Fibroblast of lung (primary cell): ENCODE measurements around the gene CBFA2T3.

Experiments used
- EZH2 ChIP-seq: IDR thresholded peaks from 2 replicates; pipeline ENCODE4 v1.5.1; 2012; ENCODE audit warnings: low read length, control low read depth, mild to moderate bottlenecking; ENCODE audit errors: missing control alignments
- TF ChIP-seq, protein P1 (sequence below), 2 donors: IDR thresholded peaks in 1 of 2; conservative IDR thresholded peaks in 1 of 2; 1 replicate in 1 of 2; 2 replicates in 1 of 2; pipeline ENCODE4 v1.5.1; 2011 to 2012; ENCODE audit warnings: low read length in 2 of 2, control low read depth in 1 of 2, inconsistent platforms in 1 of 2, low read depth in 1 of 2, mild to moderate bottlenecking in 1 of 2

DNA sequence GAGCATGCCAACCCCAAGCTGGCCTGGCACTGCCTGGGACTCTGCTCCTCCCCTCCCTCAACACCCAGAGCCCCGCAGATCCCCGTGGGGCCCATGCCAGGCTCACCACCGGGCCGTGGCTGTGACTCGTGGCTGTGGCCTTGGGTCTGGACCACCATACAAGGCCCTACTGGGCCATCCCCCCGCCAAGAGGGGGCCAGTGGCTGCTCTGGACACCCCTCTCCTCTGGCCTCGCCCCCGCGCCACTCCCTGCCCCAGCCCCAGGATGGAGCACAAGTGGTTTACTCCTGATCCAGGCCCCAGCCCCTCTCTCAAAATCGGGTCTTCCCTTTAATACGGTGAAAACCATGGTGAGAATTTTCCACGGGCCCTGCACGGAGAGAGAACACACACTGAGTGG lies 113.6 kb downstream of the CBFA2T3 start:
- TF ChIP-seq EZH2, result no peak
- TF ChIP-seq, protein P1, sequence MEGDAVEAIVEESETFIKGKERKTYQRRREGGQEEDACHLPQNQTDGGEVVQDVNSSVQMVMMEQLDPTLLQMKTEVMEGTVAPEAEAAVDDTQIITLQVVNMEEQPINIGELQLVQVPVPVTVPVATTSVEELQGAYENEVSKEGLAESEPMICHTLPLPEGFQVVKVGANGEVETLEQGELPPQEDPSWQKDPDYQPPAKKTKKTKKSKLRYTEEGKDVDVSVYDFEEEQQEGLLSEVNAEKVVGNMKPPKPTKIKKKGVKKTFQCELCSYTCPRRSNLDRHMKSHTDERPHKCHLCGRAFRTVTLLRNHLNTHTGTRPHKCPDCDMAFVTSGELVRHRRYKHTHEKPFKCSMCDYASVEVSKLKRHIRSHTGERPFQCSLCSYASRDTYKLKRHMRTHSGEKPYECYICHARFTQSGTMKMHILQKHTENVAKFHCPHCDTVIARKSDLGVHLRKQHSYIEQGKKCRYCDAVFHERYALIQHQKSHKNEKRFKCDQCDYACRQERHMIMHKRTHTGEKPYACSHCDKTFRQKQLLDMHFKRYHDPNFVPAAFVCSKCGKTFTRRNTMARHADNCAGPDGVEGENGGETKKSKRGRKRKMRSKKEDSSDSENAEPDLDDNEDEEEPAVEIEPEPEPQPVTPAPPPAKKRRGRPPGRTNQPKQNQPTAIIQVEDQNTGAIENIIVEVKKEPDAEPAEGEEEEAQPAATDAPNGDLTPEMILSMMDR (conservative IDR thresholded peaks at IDR 0.05 in 1 of 2, IDR thresholded peaks at IDR 0.05 in 1 of 2; ENCODE audit: low read depth in 1 of 2, low read length in 2 of 2), result no peak
